Measurements from ENCODE around the gene CTIF. TPM values are rescaled to one million over a fixed set of nuclear protein-coding genes. Genes with fewer than 3 reads are reported as not detected.
A peak's percentile ranks its signal among the peaks of the same experiment; 100 is the strongest.

CTIF gene
- total RNA-seq, 4 donors from 2014 or later = 72.2 to 137 (median 86.5) TPM

- H3K4me3 ChIP-seq = no peak overlapping the region
- no peak overlapping the region for H3K27ac ChIP-seq
- H3K27me3 ChIP-seq = no peaks in the 10 kb centered on the region
- peaks cover 0 to 33% (median 0%) of the 10 kb centered on the region in 4 donors for H3K4me1 ChIP-seq
- H3K9me3 ChIP-seq = peaks cover 0 to 2% (median 0%) of the 10 kb centered on the region in 4 donors
- TF ChIP-seq POLR2A (IDR thresholded peaks at IDR 0.05) (no peak), CTCF (IDR thresholded peaks at IDR 0.05) (no peak), EP300 (IDR thresholded peaks at IDR 0.05) (no peak)
- H3K36me3 ChIP-seq = peaks cover 0 to 46% (median 2%) of the 10 kb centered on the region in 3 donors
- no peak for DNase-seq (ENCODE audit: low spot score in 2 of 2)
Observed at GRCh38 chr18:48665654-48666053, 126.8 kb downstream of the CTIF start.

GRCh38 chr18:48666613-48667012, 127.8 kb downstream of the CTIF start:
- WGBS, 2 donors = 98 to 99% methylated on average over 3 to 4 of the region's 4 CpGs
- DNase-seq (ENCODE audit: low spot score in 2 of 2) = no peak
- Histone ChIP-seq H3K4me3 (no peak overlapping the region), H3K9me3 (peaks cover 0 to 12% (median 0%) of the 10 kb centered on the region in 4 donors), H3K27ac (no peak overlapping the region), H3K27me3 (no peaks in the 10 kb centered on the region), H3K36me3 (peaks cover 0 to 55% (median 8%) of the 10 kb centered on the region in 3 donors), H3K4me1 (peaks cover 0 to 25% (median 0%) of the 10 kb centered on the region in 4 donors)
- TF ChIP-seq POLR2A (IDR thresholded peaks at IDR 0.05) = no peak
- TF ChIP-seq EP300 (IDR thresholded peaks at IDR 0.05) = no peak
- no peak for TF ChIP-seq CTCF (IDR thresholded peaks at IDR 0.05)

- Histone ChIP-seq H3K4me1 (peaks cover 0 to 18% (median 0%) of the 10 kb centered on the region in 4 donors), H3K9me3 (peaks cover 0 to 13% (median 0%) of the 10 kb centered on the region in 4 donors), H3K4me3 (no peak overlapping the region), H3K36me3 (peaks cover 0 to 57% (median 8%) of the 10 kb centered on the region in 3 donors), H3K27me3 (no peaks in the 10 kb centered on the region), H3K27ac (no peak overlapping the region)
- DNase-seq (ENCODE audit: low spot score in 2 of 2) = no peak
- 89 to 90% methylated on average over 13 of the region's 13 CpGs for WGBS, 2 donors
- TF ChIP-seq EP300 (IDR thresholded peaks at IDR 0.05) (no peak), CTCF (IDR thresholded peaks at IDR 0.05) (peak in 1 of 5 experiments; percentile 29)
Observed at GRCh38 chr18:48667276-48668254, 128.7 kb downstream of the CTIF start.

- H3K27me3 ChIP-seq = no peaks in the 10 kb centered on the region
- H3K9me3 ChIP-seq = peaks cover 0 to 13% (median 0%) of the 10 kb centered on the region in 4 donors
- 87 to 92% methylated on average over 15 of the region's 15 CpGs for WGBS, 2 donors
- H3K36me3 ChIP-seq = peaks cover 0 to 57% (median 8%) of the 10 kb centered on the region in 3 donors
- peaks cover 0 to 8% (median 0%) of the 10 kb centered on the region in 4 donors for H3K4me1 ChIP-seq
- no peak for DNase-seq (ENCODE audit: low spot score in 2 of 2)
- no peak overlapping the region for H3K27ac ChIP-seq
- no peak overlapping the region for H3K4me3 ChIP-seq
- TF ChIP-seq CTCF (IDR thresholded peaks at IDR 0.05) (no peak), EP300 (IDR thresholded peaks at IDR 0.05) (no peak), POLR2A (IDR thresholded peaks at IDR 0.05) (no peak)
Observed at GRCh38 chr18:48668466-48669179, 129.8 kb downstream of the CTIF start.
